HG03571 (cell line): ENCODE results near the gene CMTM2.
A peak's percentile ranks its signal among the peaks of the same experiment; 100 is the strongest.

Experiments used
- ATAC-seq: cut with Tn5 transposase; IDR thresholded peaks from one replicate; pipeline ENCODE4 v1.9.1; 2021; ENCODE audit not compliant: unreplicated experiment

CMTM2 gene, protein sequence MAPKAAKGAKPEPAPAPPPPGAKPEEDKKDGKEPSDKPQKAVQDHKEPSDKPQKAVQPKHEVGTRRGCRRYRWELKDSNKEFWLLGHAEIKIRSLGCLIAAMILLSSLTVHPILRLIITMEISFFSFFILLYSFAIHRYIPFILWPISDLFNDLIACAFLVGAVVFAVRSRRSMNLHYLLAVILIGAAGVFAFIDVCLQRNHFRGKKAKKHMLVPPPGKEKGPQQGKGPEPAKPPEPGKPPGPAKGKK

DNA sequence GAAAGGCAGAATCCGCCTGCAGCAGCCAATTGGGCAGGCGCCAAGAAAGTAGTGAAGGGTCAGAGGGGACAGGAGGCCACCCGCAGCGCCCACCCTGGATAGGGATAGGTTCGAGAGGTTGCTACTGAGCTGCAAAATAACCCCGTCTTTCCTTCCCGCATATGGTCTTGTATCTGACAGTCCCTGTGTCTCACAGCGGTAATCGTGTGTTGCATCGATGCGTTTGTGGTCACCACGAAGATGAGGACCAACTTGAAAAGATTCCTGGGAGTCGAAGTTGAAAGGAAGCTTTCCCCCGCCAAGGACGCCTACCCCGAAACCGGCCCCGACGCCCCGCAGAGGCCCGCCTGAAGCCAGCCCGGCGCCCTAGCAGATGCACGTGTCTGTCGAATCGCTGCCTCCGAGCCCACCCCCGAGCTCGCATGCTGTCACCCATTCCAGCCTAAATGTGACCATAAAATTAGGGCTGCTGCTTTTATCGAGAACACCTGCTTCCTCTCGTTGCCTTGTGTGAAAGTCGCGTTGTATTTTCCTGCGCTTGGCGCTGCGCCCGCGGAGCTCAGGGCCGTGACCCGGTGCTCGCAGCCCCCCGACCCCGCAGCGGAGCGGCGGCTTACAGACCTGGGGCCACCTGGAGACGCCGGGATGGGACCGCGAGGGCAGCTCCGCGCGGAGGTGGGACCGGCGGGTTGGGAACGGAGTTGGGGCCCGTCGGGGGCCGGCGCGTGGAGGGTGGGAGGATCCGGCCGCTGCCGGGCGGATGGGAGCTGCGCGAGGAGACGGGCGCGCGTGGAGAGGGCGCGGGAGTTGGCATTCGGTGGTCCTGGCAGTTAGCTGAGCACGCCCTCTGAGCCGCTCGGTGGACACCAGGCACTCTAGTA is at the start of gene CMTM2:
TSS of gene CMTM2 (plus strand) at position 813 of the 881 bp plus-strand sequence. CDS start 145 bp downstream, outside the sequence.
- no peak for ATAC-seq

- ATAC-seq, result no peak
Observed at GRCh38 chr16:66529475-66529874, 49.8 kb upstream of the CMTM2 start.

DNA sequence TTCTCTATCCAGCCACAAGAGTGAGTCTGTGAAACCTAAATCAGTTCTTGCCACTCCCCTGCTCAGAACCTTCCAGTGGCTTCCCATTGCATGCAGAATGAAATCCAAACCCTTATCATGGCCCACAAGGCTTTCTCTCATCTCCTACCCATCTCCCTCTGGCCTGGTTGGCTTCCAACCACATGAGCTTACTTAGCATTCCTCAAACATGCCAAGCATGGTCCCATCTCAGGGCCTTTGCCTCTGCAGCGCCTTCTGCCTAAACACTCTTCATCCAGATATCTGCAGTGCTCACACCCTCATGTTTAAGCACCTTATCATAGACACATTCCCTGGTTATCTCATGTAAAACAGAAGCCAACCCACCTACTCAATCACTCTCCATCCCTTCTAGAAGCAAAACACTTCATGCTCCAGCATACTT is 44.9 kb upstream of the CMTM2 start:
- no peak for ATAC-seq

DNA sequence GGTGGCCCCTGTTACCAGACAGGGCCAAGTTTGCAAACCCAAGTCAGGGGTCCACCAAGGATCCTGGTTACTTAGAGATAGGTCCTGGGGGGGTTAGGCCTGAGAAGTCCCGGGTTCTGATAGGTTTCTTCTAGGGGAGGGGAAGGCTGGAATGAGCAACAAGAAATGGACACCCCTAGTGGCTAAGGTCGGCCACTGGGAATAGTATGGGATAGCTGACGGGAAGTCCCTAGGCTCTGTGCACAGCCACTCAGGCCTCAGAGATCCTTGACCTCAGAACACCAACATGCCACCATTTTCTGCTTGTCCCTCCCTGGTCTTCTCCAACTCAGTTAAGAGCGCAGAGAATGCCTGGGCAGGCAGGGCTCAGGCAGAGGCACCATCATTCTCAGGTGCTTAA is 42.7 kb upstream of the CMTM2 start:
- ATAC-seq, result no peak

DNA sequence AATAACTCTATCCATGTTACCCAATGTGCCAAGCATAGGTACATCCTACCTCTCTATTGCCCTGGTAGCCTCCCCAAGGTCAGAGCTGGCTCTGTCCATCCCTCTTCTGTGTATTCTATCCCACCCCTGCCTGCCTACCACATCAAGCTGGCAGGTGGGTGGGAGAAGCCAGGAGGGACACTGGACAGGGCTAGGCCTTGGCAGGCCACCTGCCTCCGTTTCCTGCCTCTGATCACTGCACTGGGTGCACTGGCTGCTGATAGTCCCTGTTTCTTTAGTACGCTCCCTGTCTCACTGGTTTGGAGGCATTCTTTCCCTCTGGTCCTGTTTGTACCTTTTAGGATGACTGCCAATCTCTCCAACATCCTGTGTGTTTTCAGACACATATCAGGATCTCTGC is 42.0 kb upstream of the CMTM2 start:
- ATAC-seq, result no peak

DNA sequence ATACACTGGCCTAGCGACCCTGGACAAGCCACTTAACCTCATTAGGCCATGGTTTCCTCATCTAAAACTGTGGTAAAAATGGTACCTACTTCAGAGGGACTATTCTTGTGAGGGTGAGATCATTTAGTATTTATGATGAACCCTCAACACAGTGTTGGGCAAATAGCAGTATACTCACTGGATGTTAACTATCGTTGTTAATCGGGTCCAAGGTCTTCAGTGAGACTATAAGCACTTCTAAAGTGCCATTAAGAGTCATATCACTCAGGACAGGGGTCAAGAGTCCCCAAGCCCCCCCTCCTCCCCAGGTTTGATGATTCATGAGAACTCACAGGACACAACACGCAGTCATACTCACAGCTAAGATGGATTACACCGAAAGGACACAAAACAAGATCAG is 40.4 kb upstream of the CMTM2 start:
- ATAC-seq, result no peak

- ATAC-seq, result peak; percentile 69
Observed at GRCh38 chr16:66539623-66540469, 39.4 kb upstream of the CMTM2 start.

- ATAC-seq, result no peak
Observed at GRCh38 chr16:66541388-66542355, 37.6 kb upstream of the CMTM2 start.

DNA sequence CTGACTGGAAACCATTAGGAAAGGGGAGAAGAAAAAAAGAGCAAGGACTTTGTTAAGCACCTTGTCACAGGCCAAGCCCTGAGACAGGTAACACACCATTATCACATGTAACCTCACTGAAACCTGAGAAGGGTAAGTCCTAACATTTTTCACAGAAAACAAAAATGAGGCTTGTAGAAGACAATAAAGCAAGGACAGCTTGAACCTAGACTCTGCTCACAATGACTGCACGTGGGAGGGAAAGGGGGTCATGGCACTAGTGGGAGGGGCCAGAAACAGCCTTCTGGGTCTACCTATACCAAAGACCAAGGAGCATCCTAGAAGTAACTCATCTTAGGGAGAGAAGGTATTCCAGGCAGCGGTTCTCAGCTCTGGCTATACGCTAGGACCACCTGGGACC is 36.9 kb upstream of the CMTM2 start:
- ATAC-seq, result no peak

DNA sequence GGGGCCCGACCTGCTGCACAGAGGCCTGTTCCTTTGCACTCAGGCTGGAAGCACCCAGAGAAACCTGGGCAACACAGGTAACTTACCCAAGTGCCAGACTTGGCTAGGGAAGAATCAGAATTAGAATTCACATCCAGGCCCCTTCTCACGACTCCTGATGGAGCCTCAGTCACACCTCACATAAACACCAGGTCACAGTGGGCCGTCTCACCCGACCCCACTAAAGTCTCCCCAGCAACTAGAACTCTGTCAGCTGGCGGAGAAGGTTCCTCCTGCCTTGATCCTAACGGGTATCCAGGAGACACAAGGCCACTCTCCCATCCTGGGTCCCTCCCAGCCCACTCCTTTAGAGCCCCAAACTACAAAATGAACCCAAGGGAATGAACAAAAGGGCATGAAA is 35.7 kb upstream of the CMTM2 start:
- ATAC-seq, result no peak

DNA sequence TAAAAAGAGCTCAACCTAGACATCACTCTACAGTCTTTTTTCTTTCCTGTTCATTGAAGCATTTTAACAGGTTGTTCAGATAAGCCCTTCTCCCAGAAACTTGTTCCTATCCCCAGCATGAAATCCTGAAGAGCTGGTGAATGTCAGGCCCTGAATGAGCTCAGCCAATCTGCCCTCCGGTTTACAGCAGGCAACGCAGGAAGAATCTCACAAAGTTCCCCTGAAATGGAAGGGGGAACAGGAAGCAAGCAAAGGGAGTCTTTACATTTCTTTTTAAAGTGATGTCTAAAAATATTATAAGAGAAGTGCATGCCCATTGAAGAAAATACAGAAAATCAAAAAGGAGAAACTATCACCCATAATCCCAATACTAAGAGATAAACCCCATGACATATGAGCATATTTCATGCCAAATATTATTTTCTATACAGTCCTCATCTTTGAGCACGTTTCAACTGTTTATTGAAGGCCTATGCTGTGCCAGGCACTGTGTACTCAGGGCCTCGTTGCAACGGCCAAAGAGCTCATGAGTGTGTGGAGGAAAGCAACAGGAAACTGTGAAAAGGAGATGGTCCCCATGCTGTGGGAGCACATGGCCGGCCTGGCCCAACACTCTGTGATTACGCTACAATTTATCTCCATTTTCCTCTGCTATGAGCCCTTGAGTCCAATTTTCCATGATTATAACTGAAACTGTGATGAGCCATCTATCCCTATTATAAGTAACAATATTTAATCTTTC is 35.1 kb upstream of the CMTM2 start:
- no peak for ATAC-seq

GRCh38 chr16:66547101-66547989 is 31.9 kb upstream of the CMTM2 start:
- ATAC-seq, result no peak

DNA sequence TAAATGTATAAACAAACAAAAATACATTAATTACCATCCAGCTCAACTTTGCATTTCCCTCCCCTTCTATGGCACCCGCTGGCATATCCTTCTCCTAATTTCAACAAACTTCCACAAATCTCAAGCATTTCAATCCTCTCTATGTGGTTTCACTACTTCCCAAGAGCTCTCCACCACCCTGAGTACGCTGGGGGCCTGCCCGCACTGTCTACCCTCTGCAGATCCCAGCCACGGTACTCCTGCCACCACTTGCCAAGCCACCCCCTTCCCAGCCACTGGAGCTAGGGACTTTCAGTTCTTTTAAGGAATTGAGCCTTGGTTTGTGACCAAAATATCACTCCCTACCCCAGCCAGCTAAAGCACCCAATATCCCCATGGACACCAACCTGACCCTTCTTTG is 31.2 kb upstream of the CMTM2 start:
- no peak for ATAC-seq

- no peak for ATAC-seq
Observed at GRCh38 chr16:66548868-66549267, 30.4 kb upstream of the CMTM2 start.

- ATAC-seq, result no peak
Observed at GRCh38 chr16:66549284-66550131, 29.8 kb upstream of the CMTM2 start, which contains the start of gene TK2. Gene TK2 (minus strand): TSS chr16:66550122. CDS start chr16:66550061, 61 bp downstream.

DNA sequence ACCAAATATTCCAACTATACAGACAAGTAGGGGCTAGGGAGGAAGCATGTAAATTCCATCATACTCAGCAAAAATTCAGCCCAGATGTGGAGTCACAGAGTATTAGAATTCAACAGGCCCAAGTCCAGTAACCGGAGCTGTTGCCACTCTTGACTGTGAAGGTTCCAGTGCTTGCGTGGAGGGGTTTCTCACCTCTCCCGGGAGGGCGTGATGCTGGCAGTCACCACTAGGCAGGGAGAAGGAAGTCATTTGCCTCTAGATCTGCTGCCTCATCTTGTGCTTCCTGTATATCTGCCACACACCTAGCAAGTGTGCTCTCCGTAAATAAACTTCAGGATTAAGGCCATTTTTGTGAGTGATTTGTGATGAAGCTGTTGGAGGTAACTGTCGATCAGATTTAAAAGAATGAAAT is 27.9 kb upstream of the CMTM2 start:
- ATAC-seq, result no peak

DNA sequence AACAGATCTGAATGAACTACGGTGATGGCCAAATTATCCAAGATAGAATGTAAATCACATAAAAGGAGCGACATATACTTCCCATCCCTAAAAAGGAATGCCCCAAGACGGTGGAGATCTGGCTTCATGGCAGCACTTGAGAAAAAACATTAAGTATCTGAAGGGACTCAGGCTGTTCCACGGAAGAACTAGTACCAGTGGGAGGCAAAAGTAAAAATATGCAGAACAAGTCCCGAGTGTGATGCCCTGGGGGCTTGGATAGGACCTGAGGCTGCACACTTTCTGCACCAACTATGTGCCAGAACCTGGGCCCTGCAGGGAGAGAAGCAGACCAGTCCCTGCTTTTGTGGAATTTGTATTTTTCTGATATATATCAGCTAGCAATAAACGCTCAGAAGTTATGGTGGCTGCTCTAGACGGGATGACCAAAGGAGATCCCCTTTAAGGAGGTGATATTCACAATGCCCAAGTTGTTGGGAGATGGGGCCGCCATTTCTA is 27.4 kb upstream of the CMTM2 start:
- no peak for ATAC-seq
